Measurements from ENCODE around the gene B3GALT6. TPM values are rescaled to one million over a fixed set of nuclear protein-coding genes. Genes with fewer than 3 reads are reported as not detected.
"Not testable (repeated sequence)": the region's sequence is repeated elsewhere in the genome, so short reads cannot be mapped to it uniquely, and the experiment has no call there.

B3GALT6 gene
- polyA plus RNA-seq, 2 donors, result 4.5 to 6.7 TPM

DNA sequence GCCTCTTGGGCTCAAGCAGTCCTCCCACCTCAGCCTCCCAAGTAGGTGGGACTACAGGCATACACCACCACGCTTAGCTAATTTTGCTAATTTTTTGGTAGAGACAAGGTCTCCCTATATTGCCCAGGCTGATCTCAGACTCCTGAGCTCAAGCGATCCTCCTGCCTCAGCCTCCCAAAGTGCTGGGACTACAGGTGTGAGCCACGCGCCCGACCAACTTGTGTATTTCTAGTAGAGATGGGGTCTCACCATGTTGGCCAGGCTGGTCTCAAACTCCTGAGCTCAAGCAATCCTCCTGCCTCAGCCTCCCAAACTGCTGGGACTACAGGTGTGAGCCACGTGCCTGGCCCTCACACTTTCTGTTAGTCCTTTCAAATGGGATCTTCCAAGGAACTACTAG lies 36.3 kb upstream of the B3GALT6 start:
- H3K9me3 ChIP-seq (ENCODE audit: control insufficient read depth in 2 of 2, insufficient read depth in 1 of 2, low read depth in 1 of 2, low read length in 1 of 2); H3K4me3 ChIP-seq (ENCODE audit: low read depth in 1 of 2, low read length in 2 of 2); H3K27ac ChIP-seq (ENCODE audit: low read depth in 2 of 2, low read length in 1 of 2); H3K27me3 ChIP-seq (ENCODE audit: control insufficient read depth in 1 of 2, insufficient read depth in 2 of 2, low read length in 2 of 2); H3K4me1 ChIP-seq (ENCODE audit: control insufficient read depth in 2 of 2, insufficient read depth in 2 of 2, low read length in 1 of 2); H3K36me3 ChIP-seq (ENCODE audit: control insufficient read depth in 2 of 2, insufficient read depth in 2 of 2, low read length in 1 of 2): not testable (repeated sequence)
- WGBS, 2 donors, result 83 to 97% methylated on average over 6 of the region's 6 CpGs

DNA sequence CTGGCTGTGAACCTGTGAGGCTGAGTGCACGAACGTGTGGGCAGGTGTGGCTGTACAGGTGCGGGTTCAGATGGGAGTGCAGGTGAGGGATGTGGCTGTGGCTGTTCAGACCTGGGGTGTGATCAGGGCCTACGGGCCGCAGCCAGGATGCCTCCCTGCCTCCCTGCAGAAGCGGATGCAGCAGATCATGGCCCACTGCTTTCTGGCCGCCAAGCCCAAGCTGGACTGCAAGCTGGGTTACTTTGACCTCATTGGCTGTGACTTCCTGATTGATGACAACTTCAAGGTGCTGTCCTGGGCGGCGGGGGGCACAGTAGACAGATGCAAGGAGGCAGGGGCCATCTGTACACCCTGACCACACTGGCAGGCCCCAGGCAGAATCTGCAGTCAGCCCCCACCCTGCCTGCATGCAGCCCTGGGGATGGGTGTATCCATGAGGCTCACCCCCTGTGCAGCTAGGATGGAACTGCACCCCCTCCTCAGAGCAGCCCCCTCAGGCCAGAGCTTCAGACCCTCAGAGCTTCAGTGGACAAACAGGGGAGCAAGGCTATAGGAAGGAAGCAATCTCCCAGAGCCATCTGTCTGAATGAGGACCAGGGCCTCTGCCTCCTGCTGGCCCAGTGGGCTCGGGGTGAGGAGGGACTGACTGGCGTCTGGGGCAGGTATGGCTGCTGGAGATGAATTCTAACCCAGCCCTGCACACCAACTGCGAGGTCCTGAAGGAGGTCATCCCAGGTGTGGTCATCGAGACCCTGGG lies 35.4 kb upstream of the B3GALT6 start:
- Histone ChIP-seq H3K9me3 (ENCODE audit: control insufficient read depth in 2 of 2, insufficient read depth in 1 of 2, low read depth in 1 of 2, low read length in 1 of 2) (no peaks in the 10 kb centered on the region), H3K27ac (ENCODE audit: low read depth in 2 of 2, low read length in 1 of 2) (no peak overlapping the region), H3K27me3 (ENCODE audit: control insufficient read depth in 1 of 2, insufficient read depth in 2 of 2, low read length in 2 of 2) (peaks cover 0 to 7% of the 10 kb centered on the region in 2 donors), H3K4me3 (ENCODE audit: low read depth in 1 of 2, low read length in 2 of 2) (no peak overlapping the region), H3K4me1 (ENCODE audit: control insufficient read depth in 2 of 2, insufficient read depth in 2 of 2, low read length in 1 of 2) (no peaks in the 10 kb centered on the region), H3K36me3 (ENCODE audit: control insufficient read depth in 2 of 2, insufficient read depth in 2 of 2, low read length in 1 of 2) (no peaks in the 10 kb centered on the region)
- WGBS, 2 donors, result 75 to 79% methylated on average over 13 of the region's 13 CpGs

- Histone ChIP-seq H3K9me3 (ENCODE audit: control insufficient read depth in 2 of 2, insufficient read depth in 1 of 2, low read depth in 1 of 2, low read length in 1 of 2) (no peaks in the 10 kb centered on the region), H3K27ac (ENCODE audit: low read depth in 2 of 2, low read length in 1 of 2) (no peak overlapping the region), H3K4me1 (ENCODE audit: control insufficient read depth in 2 of 2, insufficient read depth in 2 of 2, low read length in 1 of 2) (no peaks in the 10 kb centered on the region), H3K4me3 (ENCODE audit: low read depth in 1 of 2, low read length in 2 of 2) (no peak overlapping the region), H3K27me3 (ENCODE audit: control insufficient read depth in 1 of 2, insufficient read depth in 2 of 2, low read length in 2 of 2) (peaks cover 0 to 7% of the 10 kb centered on the region in 2 donors), H3K36me3 (ENCODE audit: control insufficient read depth in 2 of 2, insufficient read depth in 2 of 2, low read length in 1 of 2) (no peaks in the 10 kb centered on the region)
- WGBS, 2 donors, result 90 to 92% methylated on average over 8 of the region's 8 CpGs
These were observed 34.9 kb upstream of the B3GALT6 start for GRCh38 chr1:1197188-1197500.

- Histone ChIP-seq H3K36me3 (ENCODE audit: control insufficient read depth in 2 of 2, insufficient read depth in 2 of 2, low read length in 1 of 2) (no peaks in the 10 kb centered on the region), H3K27ac (ENCODE audit: low read depth in 2 of 2, low read length in 1 of 2) (no peak overlapping the region), H3K4me1 (ENCODE audit: control insufficient read depth in 2 of 2, insufficient read depth in 2 of 2, low read length in 1 of 2) (no peaks in the 10 kb centered on the region), H3K27me3 (ENCODE audit: control insufficient read depth in 1 of 2, insufficient read depth in 2 of 2, low read length in 2 of 2) (peaks cover 0 to 7% of the 10 kb centered on the region in 2 donors), H3K4me3 (ENCODE audit: low read depth in 1 of 2, low read length in 2 of 2) (no peak overlapping the region), H3K9me3 (ENCODE audit: control insufficient read depth in 2 of 2, insufficient read depth in 1 of 2, low read depth in 1 of 2, low read length in 1 of 2) (no peaks in the 10 kb centered on the region)
- WGBS, 2 donors, result 91 to 93% methylated on average over 45 to 48 of the region's 48 CpGs
These were observed 34.2 kb upstream of the B3GALT6 start for GRCh38 chr1:1197551-1198422.

- Histone ChIP-seq H3K4me3 (ENCODE audit: low read depth in 1 of 2, low read length in 2 of 2) (no peak overlapping the region), H3K36me3 (ENCODE audit: control insufficient read depth in 2 of 2, insufficient read depth in 2 of 2, low read length in 1 of 2) (no peaks in the 10 kb centered on the region), H3K27me3 (ENCODE audit: control insufficient read depth in 1 of 2, insufficient read depth in 2 of 2, low read length in 2 of 2) (peaks cover 0 to 7% of the 10 kb centered on the region in 2 donors), H3K27ac (ENCODE audit: low read depth in 2 of 2, low read length in 1 of 2) (no peak overlapping the region), H3K9me3 (ENCODE audit: control insufficient read depth in 2 of 2, insufficient read depth in 1 of 2, low read depth in 1 of 2, low read length in 1 of 2) (no peaks in the 10 kb centered on the region), H3K4me1 (ENCODE audit: control insufficient read depth in 2 of 2, insufficient read depth in 2 of 2, low read length in 1 of 2) (no peaks in the 10 kb centered on the region)
- 76 to 81% methylated on average over 23 of the region's 23 CpGs for WGBS, 2 donors
These were observed 33.5 kb upstream of the B3GALT6 start for GRCh38 chr1:1198423-1199140.

DNA sequence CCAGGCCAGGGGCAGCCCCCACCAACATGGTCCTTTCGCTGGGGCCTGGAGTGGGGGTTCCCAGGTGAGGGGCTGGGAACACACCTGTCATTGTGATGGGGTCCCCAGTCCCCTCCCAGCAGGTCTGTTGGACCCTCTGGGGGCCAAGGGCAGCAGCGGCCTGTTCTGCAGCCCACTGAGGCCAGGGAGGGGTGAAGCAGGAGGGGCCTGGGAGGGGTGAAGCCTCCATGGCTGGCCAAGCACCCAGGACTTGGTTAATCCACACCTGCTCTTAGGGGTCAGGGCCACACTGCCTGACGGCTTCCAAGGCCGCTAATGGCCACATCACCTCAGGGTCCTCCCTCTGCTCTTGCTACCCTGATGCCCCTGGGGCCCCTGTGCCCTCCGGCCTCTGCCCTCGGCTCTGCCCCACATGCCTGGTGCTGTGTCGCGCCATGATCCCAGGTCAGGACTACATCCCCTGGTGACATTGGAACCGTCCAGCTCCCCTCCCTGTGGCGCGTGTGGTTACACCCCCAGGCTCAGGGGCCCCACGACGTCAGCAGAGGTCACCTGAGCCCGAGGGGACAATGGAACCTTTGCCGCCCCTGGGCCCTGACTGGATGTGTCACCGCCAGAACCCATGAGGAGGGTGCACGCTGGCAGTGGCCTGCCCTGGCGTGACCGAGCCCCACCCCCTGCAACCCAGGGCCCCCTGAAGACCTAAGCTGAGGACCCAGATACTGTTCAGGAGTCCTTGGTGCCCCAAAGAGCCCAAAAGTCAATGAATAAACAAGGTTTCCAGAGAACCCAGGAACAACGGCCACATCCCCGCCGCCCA lies 32.7 kb upstream of the B3GALT6 start:
- WGBS, 2 donors, result 82 to 84% methylated on average over 22 of the region's 22 CpGs
- Histone ChIP-seq H3K4me3 (ENCODE audit: low read depth in 1 of 2, low read length in 2 of 2) (no peak overlapping the region), H3K4me1 (ENCODE audit: control insufficient read depth in 2 of 2, insufficient read depth in 2 of 2, low read length in 1 of 2) (no peaks in the 10 kb centered on the region), H3K36me3 (ENCODE audit: control insufficient read depth in 2 of 2, insufficient read depth in 2 of 2, low read length in 1 of 2) (no peaks in the 10 kb centered on the region), H3K27ac (ENCODE audit: low read depth in 2 of 2, low read length in 1 of 2) (no peak overlapping the region), H3K9me3 (ENCODE audit: control insufficient read depth in 2 of 2, insufficient read depth in 1 of 2, low read depth in 1 of 2, low read length in 1 of 2) (no peaks in the 10 kb centered on the region), H3K27me3 (ENCODE audit: control insufficient read depth in 1 of 2, insufficient read depth in 2 of 2, low read length in 2 of 2) (peaks cover 0 to 7% of the 10 kb centered on the region in 2 donors)

DNA sequence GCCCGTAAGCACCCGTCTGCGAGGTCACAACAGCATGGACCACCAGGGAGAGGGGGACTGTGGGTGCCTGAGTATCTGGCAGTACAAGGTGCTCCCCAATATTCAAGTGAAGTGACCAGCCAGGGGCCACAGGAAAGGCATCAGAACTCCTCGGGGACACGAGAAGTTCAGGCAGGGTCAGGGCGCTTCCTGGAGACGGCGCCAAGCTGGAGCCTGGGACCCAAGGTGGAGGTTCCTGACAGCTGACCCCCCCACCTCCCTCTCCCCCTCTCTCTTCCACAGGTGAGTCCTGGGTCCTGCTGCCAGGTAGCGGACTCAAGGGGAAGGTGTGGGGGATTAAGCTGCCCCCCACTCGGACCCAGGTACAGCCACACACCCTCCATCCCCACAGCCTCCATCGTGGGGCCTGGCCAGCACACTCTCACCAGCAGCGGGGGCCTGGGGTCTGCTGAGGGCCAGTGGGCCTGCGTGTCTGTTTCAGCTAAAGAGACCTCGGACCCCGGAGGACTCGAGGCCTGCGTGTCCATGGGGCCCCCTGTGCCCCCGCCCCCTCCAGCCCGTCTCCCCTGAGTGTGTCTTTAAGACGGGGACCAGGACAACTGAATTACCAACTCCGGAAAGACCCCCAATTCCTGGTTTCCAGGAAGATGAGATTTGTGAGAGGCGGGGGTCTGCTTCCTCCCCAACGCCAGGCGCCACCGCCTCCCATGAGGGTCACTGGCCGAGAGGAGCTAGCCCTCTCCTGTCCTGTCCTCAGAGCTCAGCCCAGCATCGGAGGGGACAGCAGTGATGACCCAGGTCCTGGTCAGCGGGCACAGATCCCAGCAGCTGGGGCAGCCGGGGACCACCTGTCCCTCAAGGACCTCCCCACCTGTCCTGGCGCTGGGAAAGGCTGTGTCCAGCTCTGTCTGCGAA lies 31.8 kb upstream of the B3GALT6 start:
- Histone ChIP-seq H3K4me3 (ENCODE audit: low read depth in 1 of 2, low read length in 2 of 2) (no peak overlapping the region), H3K9me3 (ENCODE audit: control insufficient read depth in 2 of 2, insufficient read depth in 1 of 2, low read depth in 1 of 2, low read length in 1 of 2) (no peaks in the 10 kb centered on the region), H3K36me3 (ENCODE audit: control insufficient read depth in 2 of 2, insufficient read depth in 2 of 2, low read length in 1 of 2) (no peaks in the 10 kb centered on the region), H3K27ac (ENCODE audit: low read depth in 2 of 2, low read length in 1 of 2) (no peak overlapping the region), H3K27me3 (ENCODE audit: control insufficient read depth in 1 of 2, insufficient read depth in 2 of 2, low read length in 2 of 2) (peaks cover 0 to 7% of the 10 kb centered on the region in 2 donors), H3K4me1 (ENCODE audit: control insufficient read depth in 2 of 2, insufficient read depth in 2 of 2, low read length in 1 of 2) (no peaks in the 10 kb centered on the region)
- WGBS, 2 donors, result 73 to 81% methylated on average over 27 to 31 of the region's 31 CpGs

DNA sequence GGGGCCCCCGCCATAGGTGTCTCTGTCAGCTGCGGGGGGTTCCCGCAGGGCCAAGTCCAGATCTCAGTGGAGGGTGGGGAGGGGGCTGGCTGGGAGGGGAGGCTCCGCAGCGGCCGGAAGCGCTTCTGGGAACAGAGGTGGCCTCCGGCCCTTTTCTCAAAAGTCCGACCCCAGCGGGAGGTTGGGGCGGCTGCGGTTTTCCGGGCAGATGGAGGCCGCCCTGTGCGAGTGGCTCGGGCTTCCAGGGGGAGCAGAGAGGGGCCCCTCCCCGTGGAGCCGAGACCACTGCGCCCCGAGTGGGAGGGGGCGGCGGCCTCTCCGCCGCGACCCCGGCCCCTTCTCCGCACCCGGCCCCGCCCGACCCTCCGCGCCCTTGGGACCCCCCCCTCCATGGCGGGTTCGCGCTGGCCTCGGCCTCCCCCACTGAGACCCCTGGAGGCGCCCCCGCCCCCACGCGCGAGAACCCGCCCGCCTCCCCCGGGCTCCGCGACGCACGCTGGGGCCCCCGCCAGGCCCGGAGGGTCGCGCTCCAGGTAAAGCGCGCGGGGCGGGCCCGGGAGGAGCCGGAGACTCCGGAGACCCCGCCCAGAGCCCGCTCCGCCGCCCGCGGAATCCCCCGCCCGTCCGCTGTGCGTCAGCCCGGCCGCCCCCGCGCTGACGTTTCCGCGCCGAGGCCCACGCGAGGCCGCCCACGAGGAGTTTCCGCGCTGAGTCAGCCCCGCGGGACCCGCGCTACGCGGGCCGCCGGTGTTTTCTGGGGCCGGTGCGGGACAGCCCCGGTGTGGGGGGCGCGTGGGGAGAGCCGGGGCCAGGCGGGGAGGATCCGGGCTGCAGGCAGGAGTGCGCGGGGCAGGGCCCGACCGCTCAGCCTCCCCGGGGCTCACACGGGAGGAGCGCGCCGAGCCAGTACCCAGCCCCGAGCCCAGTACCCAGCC lies 30.9 kb upstream of the B3GALT6 start:
- peaks cover under 1 to 3% of the 10 kb centered on the region in 2 donors for H3K4me1 ChIP-seq (ENCODE audit: control insufficient read depth in 2 of 2, insufficient read depth in 2 of 2, low read length in 1 of 2)
- 2% methylated on average over 47 to 109 of the region's 109 CpGs for WGBS, 2 donors
- H3K27ac ChIP-seq (ENCODE audit: low read depth in 2 of 2, low read length in 1 of 2), result no peak overlapping the region
- no peaks in the 10 kb centered on the region for H3K9me3 ChIP-seq (ENCODE audit: control insufficient read depth in 2 of 2, insufficient read depth in 1 of 2, low read depth in 1 of 2, low read length in 1 of 2)
- H3K36me3 ChIP-seq (ENCODE audit: control insufficient read depth in 2 of 2, insufficient read depth in 2 of 2, low read length in 1 of 2), result no peaks in the 10 kb centered on the region
- peaks cover 0 to 7% of the 10 kb centered on the region in 2 donors for H3K27me3 ChIP-seq (ENCODE audit: control insufficient read depth in 1 of 2, insufficient read depth in 2 of 2, low read length in 2 of 2)
- peak overlapping the region; percentile 24 to 35 for H3K4me3 ChIP-seq (ENCODE audit: low read depth in 1 of 2, low read length in 2 of 2)

All from esophagus (tissue), 2 donors.